Liver (tissue), 9 donors: ENCODE measurements around the gene KRTAP9-2. TPM values are rescaled to one million over a fixed set of nuclear protein-coding genes. Genes with fewer than 3 reads are reported as not detected.

Experiments
- DNase-seq: peaks from one replicate; pipeline ENCODE4 v3.0.0-alpha.2; 2017; ENCODE audit warnings: low spot score
- H3K27ac ChIP-seq, 2 donors: one replicate each; pipeline ENCODE4 v1.7.0; 2013; ENCODE audit warnings: inconsistent platforms in 2 of 2, low read length in 2 of 2, control low read depth in 1 of 2, low read depth in 1 of 2, mild to moderate bottlenecking in 1 of 2
- H3K27me3 ChIP-seq, 4 donors: one replicate each; pipeline versions ENCODE4 v1.6.1 to v1.7.0; 2013; ENCODE audit warnings: low read length in 3 of 4, inconsistent platforms in 1 of 4, mild to moderate bottlenecking in 1 of 4, moderate library complexity in 1 of 4; ENCODE audit not compliant: control insufficient read depth in 4 of 4, insufficient read depth in 4 of 4
- H3K36me3 ChIP-seq, 4 donors: one replicate each; pipeline versions ENCODE4 v1.6.1 to v1.7.0; 2013; ENCODE audit warnings: low read length in 3 of 4, mild to moderate bottlenecking in 3 of 4, low read depth in 1 of 4, moderate library complexity in 1 of 4; ENCODE audit not compliant: control insufficient read depth in 4 of 4, insufficient read depth in 3 of 4
- H3K4me1 ChIP-seq, 4 donors: one replicate each; pipeline versions ENCODE4 v1.6.1 to v1.7.0; 2013; ENCODE audit warnings: low read length in 3 of 4, mild to moderate bottlenecking in 3 of 4, moderate library complexity in 1 of 4; ENCODE audit not compliant: control insufficient read depth in 4 of 4, insufficient read depth in 4 of 4
- H3K4me3 ChIP-seq, 3 donors: one replicate each; pipeline versions ENCODE4 v1.6.1 to v1.7.0; 2013; ENCODE audit warnings: low read length in 3 of 3, control low read depth in 1 of 3, low read depth in 1 of 3, mild to moderate bottlenecking in 1 of 3
- H3K9ac ChIP-seq, 2 donors: one replicate each; pipeline ENCODE4 v1.7.0; 2013; ENCODE audit warnings: low read length in 2 of 2, mild to moderate bottlenecking in 2 of 2, moderate library complexity in 2 of 2, control low read depth in 1 of 2, low read depth in 1 of 2
- H3K9me3 ChIP-seq, 4 donors: one replicate each; pipeline versions ENCODE4 v1.6.1 to v1.7.0; 2013; ENCODE audit warnings: low read length in 3 of 4; ENCODE audit not compliant: control insufficient read depth in 4 of 4
- ATF3 ChIP-seq: IDR thresholded peaks from 2 replicates; pipeline ENCODE4 v1.6.1; 2016; ENCODE audit warnings: antibody characterized with exemption
- CTCF ChIP-seq: fragments of 150-350 bp; IDR thresholded peaks from 2 replicates; pipeline ENCODE4 v1.5.1; 2017; ENCODE audit warnings: improper control_type of control experiment, low read depth, low read length; ENCODE audit not compliant: missing input control
- EGR1 ChIP-seq, 2 donors: IDR thresholded peaks; 2 replicates each; pipeline ENCODE4 v1.6.1; 2016 to 2018; ENCODE audit warnings: antibody characterized with exemption in 2 of 2, low read depth in 2 of 2
- FOXA1 ChIP-seq: IDR thresholded peaks from 2 replicates; pipeline ENCODE4 v1.6.1; 2016; ENCODE audit warnings: antibody characterized with exemption
- FOXA2 ChIP-seq: IDR thresholded peaks from 2 replicates; pipeline ENCODE4 v1.6.1; 2016; ENCODE audit warnings: antibody characterized with exemption
- GABPA ChIP-seq, 2 donors: IDR thresholded peaks in 1 of 2; conservative IDR thresholded peaks in 1 of 2; 2 replicates each; pipeline ENCODE4 v1.6.1; 2016; ENCODE audit warnings: antibody characterized with exemption in 2 of 2, mild to moderate bottlenecking in 1 of 2, moderate library complexity in 1 of 2
- HNF4A ChIP-seq, 2 donors: conservative IDR thresholded peaks; 2 replicates each; pipeline ENCODE4 v1.6.1; 2016; ENCODE audit warnings: antibody characterized with exemption in 2 of 2, mild to moderate bottlenecking in 2 of 2
- HNF4G ChIP-seq: IDR thresholded peaks from 2 replicates; pipeline ENCODE4 v1.6.1; 2016; ENCODE audit warnings: antibody characterized with exemption
- JUND ChIP-seq, 2 donors: IDR thresholded peaks; 2 replicates each; pipeline ENCODE4 v1.6.1; 2016; ENCODE audit warnings: antibody characterized with exemption in 2 of 2
- MAX ChIP-seq: IDR thresholded peaks from 2 replicates; pipeline ENCODE4 v1.6.1; 2016; ENCODE audit warnings: antibody characterized with exemption
- RAD21 ChIP-seq, 2 donors: IDR thresholded peaks; 2 replicates each; pipeline ENCODE4 v1.6.1; 2016; ENCODE audit warnings: antibody characterized with exemption in 2 of 2, mild to moderate bottlenecking in 2 of 2
- REST ChIP-seq: IDR thresholded peaks from 2 replicates; pipeline ENCODE4 v1.6.1; 2016; ENCODE audit warnings: antibody characterized with exemption, mild to moderate bottlenecking
- RXRA ChIP-seq, 2 donors: IDR thresholded peaks; 2 replicates each; pipeline ENCODE4 v1.6.1; 2017 to 2018; ENCODE audit warnings: antibody characterized with exemption in 2 of 2, mild to moderate bottlenecking in 1 of 2
- SP1 ChIP-seq: IDR thresholded peaks from 2 replicates; pipeline ENCODE4 v1.6.1; 2018; ENCODE audit warnings: antibody characterized with exemption, mild to moderate bottlenecking
- TAF1 ChIP-seq: conservative IDR thresholded peaks from 2 replicates; pipeline ENCODE4 v1.6.1; 2016; ENCODE audit warnings: antibody characterized with exemption, mild to moderate bottlenecking
- YY1 ChIP-seq: IDR thresholded peaks from 2 replicates; pipeline ENCODE4 v1.6.1; 2016; ENCODE audit warnings: antibody characterized with exemption, mild to moderate bottlenecking
- ZBTB33 ChIP-seq: IDR thresholded peaks from 2 replicates; pipeline ENCODE4 v1.6.1; 2016; ENCODE audit warnings: antibody characterized with exemption
- WGBS: extraction: QIAGEN DNeasy Blood & Tissue Kit; methylation state at CpG from one replicate; pipeline ENCODE4 v1.1.7; 2013; 5-methylcytosine and 5-hydroxymethylcytosine counted together
- polyA plus RNA-seq, 2 donors: library from polyadenylated mRNA; stranded (reverse) in 1 of 2; unstranded in 1 of 2; fragments of 200-250 nt in 1 of 2; fragments of >200 nt in 1 of 2; fragmentation: Nextera tagmentation in 1 of 2; extraction: Ambion mirVana in 1 of 2; gene quantifications; one replicate each; pipeline versions ENCODE4 v1.2.1 to v1.2.3, GENCODE V29; 2013 to 2015
- total RNA-seq, 2 donors: library from RNA; depleted of rRNA; stranded (reverse); fragments of >200 nt; gene quantifications; one replicate each; pipeline ENCODE4 v1.2.3, GENCODE V29; 2014
- donor health status: healthy.
- donor health status: healthy.
- donor health status: healthy.
- donor health status: healthy.
- donor health status: healthy.

The KRTAP9-2 gene
- total and polyA plus RNA-seq, 4 donors: not detected

- peaks cover 0 to 5% (median 0%) of the 10 kb centered on the region in 4 donors for H3K27me3 ChIP-seq
- H3K4me1 ChIP-seq: no peaks in the 10 kb centered on the region
- peaks cover 0 to 3% (median 0%) of the 10 kb centered on the region in 4 donors for H3K9me3 ChIP-seq
- 65% methylated on average over 2 of the region's 2 CpGs for WGBS
- H3K36me3 ChIP-seq: no peaks in the 10 kb centered on the region
- H3K4me3 ChIP-seq: no peak overlapping the region
- TF ChIP-seq GABPA (IDR thresholded peaks at IDR 0.05 in 1 of 2, conservative IDR thresholded peaks at IDR 0.05 in 1 of 2) (no peak), FOXA1 (no peak), RXRA (IDR thresholded peaks at IDR 0.05) (no peak), SP1 (no peak), TAF1 (no peak)
- no peak overlapping the region for H3K9ac ChIP-seq
- H3K27ac ChIP-seq: no peak overlapping the region
- no peak for DNase-seq
These were observed 2.6 kb upstream of the KRTAP9-2 start for GRCh38 chr17:41223821-41224220.

- Histone ChIP-seq H3K9ac (no peak overlapping the region), H3K27me3 (peaks cover 0 to 5% (median 0%) of the 10 kb centered on the region in 4 donors), H3K4me1 (no peaks in the 10 kb centered on the region), H3K36me3 (no peaks in the 10 kb centered on the region), H3K27ac (no peak overlapping the region), H3K4me3 (no peak overlapping the region), H3K9me3 (peaks cover 0 to 3% (median 0%) of the 10 kb centered on the region in 4 donors)
- 91% methylated on average over 6 of the region's 6 CpGs for WGBS
- DNase-seq: no peak
- TF ChIP-seq TAF1 (no peak), SP1 (no peak), FOXA2 (no peak), FOXA1 (no peak), YY1 (no peak), HNF4G (no peak), JUND (IDR thresholded peaks at IDR 0.05) (no peak), RXRA (IDR thresholded peaks at IDR 0.05) (no peak), ZBTB33 (no peak), CTCF (no peak), REST (no peak), EGR1 (IDR thresholded peaks at IDR 0.05; ENCODE audit: low read depth in 2 of 2) (no peak), GABPA (IDR thresholded peaks at IDR 0.05 in 1 of 2, conservative IDR thresholded peaks at IDR 0.05 in 1 of 2) (no peak), ATF3 (no peak), RAD21 (IDR thresholded peaks at IDR 0.05) (no peak), MAX (no peak), HNF4A (conservative IDR thresholded peaks at IDR 0.05) (no peak)
These were observed 397 bp upstream of the KRTAP9-2 start for GRCh38 chr17:41226051-41226450.
